Upper lobe of left lung (tissue), 4 donors: Measurements from ENCODE around the gene MYO1G.

Experiments used
- EP300 ChIP-seq, 4 donors: sonication (generic); formaldehyde crosslinking; IDR thresholded peaks; one replicate each; pipeline ENCODE4 v1.5.1; 2017; ENCODE audit warnings: antibody characterized with exemption in 4 of 4, control low read depth in 2 of 4
- POLR2A ChIP-seq, 4 donors: fragments of 450-650 bp; IDR thresholded peaks; one replicate each; pipeline ENCODE4 v1.5.1; 2016 to 2017; ENCODE audit warnings: antibody characterized with exemption in 4 of 4, mild to moderate bottlenecking in 2 of 4
- POLR2AphosphoS5 ChIP-seq, 2 donors: sonication (generic); formaldehyde crosslinking; IDR thresholded peaks; one replicate each; pipeline ENCODE4 v1.5.1; 2017; ENCODE audit warnings: antibody characterized with exemption in 2 of 2
- TF ChIP-seq, protein P1 (sequence below), 6 experiments: fragments of 450-650 bp in 4 of 6; fragments of 200-600 bp in 2 of 6; sonication (generic) in 2 of 6; IDR thresholded peaks; one replicate each; pipeline ENCODE4 v1.5.1; 2016 to 2019; ENCODE audit warnings: antibody characterized with exemption in 6 of 6

DNA sequence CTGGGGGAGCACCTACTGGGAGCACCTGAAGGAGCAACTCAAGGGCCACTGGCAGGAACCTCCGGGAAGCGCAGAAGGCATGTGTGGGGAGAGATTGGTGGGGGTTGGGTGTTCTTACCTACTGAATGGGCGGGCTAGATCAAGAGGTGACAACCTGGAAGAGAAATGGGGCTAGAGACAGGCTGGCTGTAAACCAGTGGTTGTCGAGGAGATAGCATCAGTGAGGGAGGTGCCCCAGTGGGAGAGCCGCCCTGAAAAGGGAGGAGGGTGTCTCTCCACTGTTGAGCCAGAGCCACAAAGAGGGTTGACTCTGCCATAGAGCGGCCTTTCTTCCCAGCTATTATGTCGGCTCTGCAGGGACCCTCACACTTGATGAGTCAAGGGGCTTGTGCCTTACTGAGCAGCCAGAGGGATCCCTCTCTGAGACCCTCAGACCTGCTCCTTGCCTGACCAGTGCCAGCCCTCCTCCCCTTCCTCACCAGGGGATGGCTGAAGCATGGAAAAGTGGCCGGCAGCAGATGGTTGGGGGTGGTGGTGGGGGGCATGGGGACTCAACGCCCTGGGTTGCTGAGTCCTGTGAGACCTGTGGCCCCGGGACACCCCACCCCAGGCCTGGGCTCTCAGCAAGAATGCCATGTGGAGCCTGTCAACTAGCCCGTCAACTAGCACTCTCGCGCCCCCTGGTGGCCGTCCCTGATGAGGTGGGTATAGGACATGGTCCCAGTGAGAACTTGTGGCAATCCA, 57.0 kb downstream of the MYO1G start:
- TF ChIP-seq, protein P1, sequence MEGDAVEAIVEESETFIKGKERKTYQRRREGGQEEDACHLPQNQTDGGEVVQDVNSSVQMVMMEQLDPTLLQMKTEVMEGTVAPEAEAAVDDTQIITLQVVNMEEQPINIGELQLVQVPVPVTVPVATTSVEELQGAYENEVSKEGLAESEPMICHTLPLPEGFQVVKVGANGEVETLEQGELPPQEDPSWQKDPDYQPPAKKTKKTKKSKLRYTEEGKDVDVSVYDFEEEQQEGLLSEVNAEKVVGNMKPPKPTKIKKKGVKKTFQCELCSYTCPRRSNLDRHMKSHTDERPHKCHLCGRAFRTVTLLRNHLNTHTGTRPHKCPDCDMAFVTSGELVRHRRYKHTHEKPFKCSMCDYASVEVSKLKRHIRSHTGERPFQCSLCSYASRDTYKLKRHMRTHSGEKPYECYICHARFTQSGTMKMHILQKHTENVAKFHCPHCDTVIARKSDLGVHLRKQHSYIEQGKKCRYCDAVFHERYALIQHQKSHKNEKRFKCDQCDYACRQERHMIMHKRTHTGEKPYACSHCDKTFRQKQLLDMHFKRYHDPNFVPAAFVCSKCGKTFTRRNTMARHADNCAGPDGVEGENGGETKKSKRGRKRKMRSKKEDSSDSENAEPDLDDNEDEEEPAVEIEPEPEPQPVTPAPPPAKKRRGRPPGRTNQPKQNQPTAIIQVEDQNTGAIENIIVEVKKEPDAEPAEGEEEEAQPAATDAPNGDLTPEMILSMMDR (IDR thresholded peaks at IDR 0.05) = peak; percentile 79 to 87 (median 82)
- TF ChIP-seq POLR2AphosphoS5 (IDR thresholded peaks at IDR 0.05) = no peak
- no peak for TF ChIP-seq POLR2A (IDR thresholded peaks at IDR 0.05)
- TF ChIP-seq EP300 (IDR thresholded peaks at IDR 0.05) = no peak
